Measurements from ENCODE around the gene KIAA1671.

The KIAA1671 gene

GRCh38 chr22:25167834-25168601, 215.5 kb downstream of the KIAA1671 start:
- no peak for TF ChIP-seq CTCF (IDR thresholded peaks at IDR 0.05; ENCODE audit: insufficient read depth, missing control alignments)
- no peak for FAIRE-seq

GRCh38 chr22:25169278-25170031, 216.9 kb downstream of the KIAA1671 start:
- no peak for TF ChIP-seq CTCF (IDR thresholded peaks at IDR 0.05; ENCODE audit: insufficient read depth, missing control alignments)
- no peak for DNase-seq (ENCODE audit: insufficient read length, low spot score)
- FAIRE-seq, result no peak

More at GRCh38 chr22:25167834-25168601, 215.5 kb downstream of the KIAA1671 start:
- no peak for DNase-seq (ENCODE audit: insufficient read length, low spot score)

DNA sequence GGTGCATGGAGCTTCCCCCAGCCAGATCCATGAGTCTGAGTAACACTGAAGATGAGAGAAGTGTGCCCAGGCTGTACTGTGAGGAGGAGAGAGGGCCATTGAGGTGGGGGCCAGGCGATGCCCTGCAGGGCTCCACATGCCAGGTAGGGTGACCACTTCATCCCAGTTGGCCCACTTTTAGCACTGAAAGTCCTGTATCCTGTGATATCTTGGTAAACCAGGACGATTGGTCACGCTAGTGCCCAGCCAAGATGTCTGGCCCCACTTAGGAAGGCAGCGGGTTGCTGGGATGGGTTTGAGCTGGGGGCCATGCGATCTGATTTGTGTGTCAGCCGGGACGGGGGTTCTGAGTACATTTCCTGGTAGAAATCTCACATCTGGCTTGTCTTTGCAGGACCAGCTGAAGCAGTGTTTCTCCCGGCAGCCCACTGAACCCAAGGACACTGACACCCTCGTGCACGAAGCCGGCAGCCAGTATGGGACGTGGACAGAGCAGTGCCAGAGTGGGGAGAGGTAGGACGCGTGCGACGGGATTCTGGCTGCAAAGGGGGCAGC, 218.0 kb downstream of the KIAA1671 start:
- DNase-seq (ENCODE audit: insufficient read length, low spot score) (no peak), FAIRE-seq (no peak)
- no peak for TF ChIP-seq CTCF (IDR thresholded peaks at IDR 0.05; ENCODE audit: insufficient read depth, missing control alignments)

DNA sequence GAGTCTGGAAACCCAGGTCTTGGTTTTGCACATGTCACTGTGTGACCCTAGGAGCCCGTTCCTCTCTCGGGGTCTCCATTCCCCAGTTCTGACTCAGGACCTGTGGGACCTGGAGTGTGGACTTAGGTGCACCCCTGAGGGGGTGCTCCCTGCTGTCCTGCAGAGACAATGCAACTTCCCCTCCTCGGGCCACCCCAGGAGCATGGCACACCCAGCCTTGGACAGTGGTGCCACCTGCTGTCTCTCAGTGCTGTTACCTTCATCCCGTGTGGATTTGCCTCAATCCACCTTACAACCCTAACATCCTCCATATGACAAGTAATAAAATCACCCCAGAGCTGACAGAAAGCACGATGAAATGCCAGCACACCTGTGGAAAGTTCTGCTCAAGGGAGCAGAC, 219.6 kb downstream of the KIAA1671 start:
- DNase-seq (ENCODE audit: insufficient read length, low spot score) (no peak), FAIRE-seq (no peak)
- no peak for TF ChIP-seq CTCF (IDR thresholded peaks at IDR 0.05; ENCODE audit: insufficient read depth, missing control alignments)

- DNase-seq (ENCODE audit: insufficient read length, low spot score), result no peak
- no peak for TF ChIP-seq CTCF (IDR thresholded peaks at IDR 0.05; ENCODE audit: insufficient read depth, missing control alignments)
- FAIRE-seq, result no peak
Observed at GRCh38 chr22:25174156-25174887, 221.8 kb downstream of the KIAA1671 start.

- no peak for TF ChIP-seq CTCF (IDR thresholded peaks at IDR 0.05; ENCODE audit: insufficient read depth, missing control alignments)
- FAIRE-seq (no peak), DNase-seq (ENCODE audit: insufficient read length, low spot score) (no peak)
Observed at GRCh38 chr22:25174888-25175411, 222.4 kb downstream of the KIAA1671 start.
